ENCODE results near the gene BRME1. TPM values are rescaled to one million over a fixed set of nuclear protein-coding genes. Genes with fewer than 3 reads are reported as not detected.
"Not testable (repeated sequence)": the region's sequence is repeated elsewhere in the genome, so short reads cannot be mapped to it uniquely, and the experiment has no call there.

BRME1 gene
- total RNA-seq, 1 donor from 2014 or later = 0.68 TPM

DNA sequence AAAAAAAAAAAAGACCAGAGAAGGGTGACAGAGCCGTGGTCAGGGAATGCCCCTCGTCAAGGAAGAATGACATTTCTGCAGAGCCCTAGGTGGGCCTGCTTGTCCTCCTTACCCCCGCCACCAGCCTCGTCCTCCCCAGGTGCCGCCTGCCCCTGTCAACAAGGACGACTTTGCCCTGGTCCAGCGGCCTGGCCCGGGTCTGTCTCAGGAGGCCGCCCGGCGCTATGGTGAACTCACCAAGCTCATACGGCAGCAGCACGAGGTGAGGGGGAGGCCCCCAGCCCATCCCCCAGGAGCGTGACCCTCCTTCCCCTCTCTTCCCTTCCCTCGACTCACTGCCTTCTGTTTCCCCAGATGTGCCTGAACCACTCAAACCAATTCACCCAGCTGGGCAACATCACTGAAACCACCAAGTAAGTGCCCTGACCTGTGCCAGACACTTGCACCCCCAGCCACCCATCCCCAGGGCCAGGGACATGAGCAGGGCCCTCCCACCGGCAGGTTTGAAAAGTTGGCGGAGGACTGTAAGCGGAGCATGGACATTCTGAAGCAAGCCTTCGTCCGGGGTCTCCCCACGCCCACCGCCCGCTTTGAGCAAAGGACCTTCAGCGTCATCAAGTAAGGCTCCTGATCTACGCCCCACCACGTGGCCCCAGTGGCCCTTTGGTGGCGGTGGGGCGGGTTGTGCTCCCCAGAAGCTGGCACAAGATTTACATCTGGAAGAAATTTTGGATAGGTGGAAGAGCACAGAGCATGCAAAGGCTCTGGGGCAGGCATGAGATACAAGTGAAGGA is 17.5 kb upstream of the BRME1 start:
- H3K4me1 Mint-ChIP-seq (ENCODE audit: low read depth, unreplicated experiment) = no peaks in the 10 kb centered on the region
- DNase-seq (ENCODE audit: low read depth) (no peak), FAIRE-seq (no peak)
- H3K4me3 Mint-ChIP-seq (ENCODE audit: unreplicated experiment) = no peak overlapping the region
- Histone ChIP-seq H3K36me3 (ENCODE audit: insufficient read depth, low read length) (peaks cover 3% of the 10 kb centered on the region), H3K4me3 (ENCODE audit: insufficient read depth, low read depth, low read length) (no peak overlapping the region), H3K9me3 (ENCODE audit: insufficient read depth, low read depth, low read length) (peaks cover 7% of the 10 kb centered on the region), H3K27ac (ENCODE audit: low read depth, low read length) (no peak overlapping the region), H2AFZ (ENCODE audit: low read depth, low read length) (no peak overlapping the region), H4K20me1 (ENCODE audit: insufficient read depth, low read length) (no peaks in the 10 kb centered on the region), H3K4me2 (ENCODE audit: low read length) (no peak overlapping the region), H3K4me1 (ENCODE audit: insufficient read depth, low read length) (no peaks in the 10 kb centered on the region), H3K79me2 (ENCODE audit: insufficient read depth, low read length) (no peaks in the 10 kb centered on the region), H3K27me3 (ENCODE audit: insufficient read depth, low read length) (no peaks in the 10 kb centered on the region), H3K9ac (ENCODE audit: low read length) (no peak overlapping the region)
- H3K36me3 Mint-ChIP-seq (ENCODE audit: low read depth, unreplicated experiment) = peaks cover 44% of the 10 kb centered on the region
- no peak overlapping the region for H3K27ac Mint-ChIP-seq (ENCODE audit: unreplicated experiment)
- no peak for TF ChIP-seq EZH2 (IDR thresholded peaks at IDR 0.05; ENCODE audit: insufficient read depth, low read length)
- TF ChIP-seq, protein P1, sequence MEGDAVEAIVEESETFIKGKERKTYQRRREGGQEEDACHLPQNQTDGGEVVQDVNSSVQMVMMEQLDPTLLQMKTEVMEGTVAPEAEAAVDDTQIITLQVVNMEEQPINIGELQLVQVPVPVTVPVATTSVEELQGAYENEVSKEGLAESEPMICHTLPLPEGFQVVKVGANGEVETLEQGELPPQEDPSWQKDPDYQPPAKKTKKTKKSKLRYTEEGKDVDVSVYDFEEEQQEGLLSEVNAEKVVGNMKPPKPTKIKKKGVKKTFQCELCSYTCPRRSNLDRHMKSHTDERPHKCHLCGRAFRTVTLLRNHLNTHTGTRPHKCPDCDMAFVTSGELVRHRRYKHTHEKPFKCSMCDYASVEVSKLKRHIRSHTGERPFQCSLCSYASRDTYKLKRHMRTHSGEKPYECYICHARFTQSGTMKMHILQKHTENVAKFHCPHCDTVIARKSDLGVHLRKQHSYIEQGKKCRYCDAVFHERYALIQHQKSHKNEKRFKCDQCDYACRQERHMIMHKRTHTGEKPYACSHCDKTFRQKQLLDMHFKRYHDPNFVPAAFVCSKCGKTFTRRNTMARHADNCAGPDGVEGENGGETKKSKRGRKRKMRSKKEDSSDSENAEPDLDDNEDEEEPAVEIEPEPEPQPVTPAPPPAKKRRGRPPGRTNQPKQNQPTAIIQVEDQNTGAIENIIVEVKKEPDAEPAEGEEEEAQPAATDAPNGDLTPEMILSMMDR (IDR thresholded peaks at IDR 0.05; ENCODE audit: insufficient read depth, low read depth, low read length) = no peak
- H3K27me3 Mint-ChIP-seq (ENCODE audit: low read depth, unreplicated experiment) = no peaks in the 10 kb centered on the region
- peaks cover 2% of the 10 kb centered on the region for H3K9me3 Mint-ChIP-seq (ENCODE audit: unreplicated experiment)

DNA sequence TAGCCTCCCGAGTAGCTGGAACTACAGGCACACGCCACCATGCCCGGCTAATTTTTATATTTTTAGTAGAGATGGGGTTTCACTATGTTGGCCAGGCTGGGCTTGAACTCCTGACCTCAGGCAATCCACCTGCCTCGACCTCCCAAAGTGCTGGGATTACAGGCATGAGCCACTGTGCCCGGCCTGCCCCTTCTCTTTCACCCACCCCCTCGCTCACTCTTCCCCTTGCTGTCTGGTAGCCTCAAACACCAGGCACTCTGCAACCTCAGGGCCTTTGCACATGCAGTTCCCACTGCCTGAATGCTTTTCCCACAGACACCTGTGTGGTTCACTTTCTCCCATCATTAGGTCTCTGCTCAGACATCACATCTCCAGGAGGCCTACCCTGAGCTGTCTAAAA is 16.2 kb upstream of the BRME1 start:
- FAIRE-seq = not testable (repeated sequence)

DNA sequence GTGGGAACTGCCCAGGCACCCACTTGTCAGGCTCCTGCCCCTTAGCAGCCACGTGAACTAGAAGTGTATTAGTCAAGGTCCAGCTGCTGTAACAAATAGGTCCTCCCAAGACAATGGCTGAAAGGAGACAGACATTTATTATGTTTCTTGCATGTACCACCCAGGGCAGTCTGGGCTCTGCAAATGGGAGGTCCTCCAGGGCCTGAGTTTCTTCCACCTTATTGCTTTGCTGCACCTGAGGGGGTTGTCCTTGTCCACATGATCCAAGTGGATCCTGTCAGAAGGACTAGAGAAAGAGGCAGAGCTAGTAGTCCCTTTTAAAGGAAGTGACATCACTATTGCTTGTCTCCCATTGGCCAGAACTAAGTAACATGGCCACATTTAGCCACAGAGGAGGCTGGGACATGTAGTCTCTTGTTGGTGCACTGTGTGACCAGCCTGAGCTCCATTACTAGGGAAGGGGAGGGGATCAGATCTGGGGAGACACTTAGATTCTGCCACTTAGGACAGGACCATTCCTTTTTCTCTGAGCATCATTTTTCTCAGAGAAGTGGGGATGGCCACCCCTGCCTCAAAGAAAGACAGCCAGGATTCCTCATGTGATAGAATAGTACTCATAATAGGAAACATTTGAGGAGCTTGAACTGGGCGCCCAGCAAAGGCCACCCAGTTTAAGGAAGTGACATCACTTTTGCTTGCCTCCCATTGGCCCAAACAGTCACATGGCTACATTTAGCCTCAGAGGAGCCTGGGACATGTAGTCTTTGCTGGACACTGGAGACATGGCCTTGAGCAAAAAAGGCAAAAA is 15.2 kb upstream of the BRME1 start:
- Mint-ChIP-seq H3K27ac (ENCODE audit: unreplicated experiment) (no peak overlapping the region), H3K9me3 (ENCODE audit: unreplicated experiment) (no peaks in the 10 kb centered on the region), H3K4me1 (ENCODE audit: low read depth, unreplicated experiment) (no peaks in the 10 kb centered on the region), H3K27me3 (ENCODE audit: low read depth, unreplicated experiment) (no peaks in the 10 kb centered on the region), H3K4me3 (ENCODE audit: unreplicated experiment) (no peak overlapping the region), H3K36me3 (ENCODE audit: low read depth, unreplicated experiment) (peaks cover 33% of the 10 kb centered on the region)
- peaks cover 3% of the 10 kb centered on the region for H3K36me3 ChIP-seq (ENCODE audit: insufficient read depth, low read length)
- FAIRE-seq (peak; percentile 5), DNase-seq (ENCODE audit: low read depth) (peak; percentile 41)
- H3K9ac ChIP-seq (ENCODE audit: low read length) = no peak overlapping the region
- H3K27me3 ChIP-seq (ENCODE audit: insufficient read depth, low read length) = no peaks in the 10 kb centered on the region
- no peak overlapping the region for H3K27ac ChIP-seq (ENCODE audit: low read depth, low read length)
- TF ChIP-seq, protein P1 (IDR thresholded peaks at IDR 0.05; ENCODE audit: insufficient read depth, low read depth, low read length) = no peak
- no peak for TF ChIP-seq EZH2 (IDR thresholded peaks at IDR 0.05; ENCODE audit: insufficient read depth, low read length)
- peaks cover 7% of the 10 kb centered on the region for H3K9me3 ChIP-seq (ENCODE audit: insufficient read depth, low read depth, low read length)
- no peak overlapping the region for H2AFZ ChIP-seq (ENCODE audit: low read depth, low read length)
- no peaks in the 10 kb centered on the region for H4K20me1 ChIP-seq (ENCODE audit: insufficient read depth, low read length)
- no peak overlapping the region for H3K4me3 ChIP-seq (ENCODE audit: insufficient read depth, low read depth, low read length)
- H3K4me1 ChIP-seq (ENCODE audit: insufficient read depth, low read length) = no peaks in the 10 kb centered on the region
- no peaks in the 10 kb centered on the region for H3K79me2 ChIP-seq (ENCODE audit: insufficient read depth, low read length)
- H3K4me2 ChIP-seq (ENCODE audit: low read length) = no peak overlapping the region

More for the DNA sequence above, 16.2 kb upstream of the BRME1 start:
- not testable (repeated sequence) for H3K4me1 Mint-ChIP-seq (ENCODE audit: low read depth, unreplicated experiment); H3K79me2 ChIP-seq (ENCODE audit: insufficient read depth, low read length); H3K4me3 Mint-ChIP-seq (ENCODE audit: unreplicated experiment); H3K9ac ChIP-seq (ENCODE audit: low read length); H4K20me1 ChIP-seq (ENCODE audit: insufficient read depth, low read length); H3K27ac ChIP-seq (ENCODE audit: low read depth, low read length); H3K9me3 ChIP-seq (ENCODE audit: insufficient read depth, low read depth, low read length); H3K9me3 Mint-ChIP-seq (ENCODE audit: unreplicated experiment); H3K4me1 ChIP-seq (ENCODE audit: insufficient read depth, low read length); H2AFZ ChIP-seq (ENCODE audit: low read depth, low read length); H3K4me2 ChIP-seq (ENCODE audit: low read length); DNase-seq (ENCODE audit: low read depth); H3K27ac Mint-ChIP-seq (ENCODE audit: unreplicated experiment); H3K36me3 ChIP-seq (ENCODE audit: insufficient read depth, low read length); H3K4me3 ChIP-seq (ENCODE audit: insufficient read depth, low read depth, low read length); H3K27me3 Mint-ChIP-seq (ENCODE audit: low read depth, unreplicated experiment); H3K27me3 ChIP-seq (ENCODE audit: insufficient read depth, low read length)
- H3K36me3 Mint-ChIP-seq (ENCODE audit: low read depth, unreplicated experiment) = peaks cover 40% of the 10 kb centered on the region
